ENCODE data around the gene OR2A7.
"Not testable (repeated sequence)": the region's sequence is repeated elsewhere in the genome, so short reads cannot be mapped to it uniquely, and the experiment has no call there.

Gene OR2A7

GRCh38 chr7:144252307-144252706 is 12.3 kb downstream of the OR2A7 start:
- not testable (repeated sequence) for DNase-seq (ENCODE audit: low spot score)

- DNase-seq (ENCODE audit: low spot score), result not testable (repeated sequence)
Measured at GRCh38 chr7:144247674-144248330, 16.8 kb downstream of the OR2A7 start.

GRCh38 chr7:144246967-144247366 is 17.6 kb downstream of the OR2A7 start:
- not testable (repeated sequence) for DNase-seq (ENCODE audit: low spot score)

GRCh38 chr7:144245372-144245771 is 19.2 kb downstream of the OR2A7 start:
- not testable (repeated sequence) for DNase-seq (ENCODE audit: low spot score)

GRCh38 chr7:144239365-144239764 is 25.2 kb downstream of the OR2A7 start, which contains the start of gene OR2A42:
TSS of gene OR2A42 (minus strand) at chr7:144239605. CDS start at chr7:144232843, 6,762 bp downstream.
- DNase-seq (ENCODE audit: low spot score), result not testable (repeated sequence)

GRCh38 chr7:144238530-144239082 is 26.0 kb downstream of the OR2A7 start:
- not testable (repeated sequence) for DNase-seq (ENCODE audit: low spot score)

- DNase-seq (ENCODE audit: low spot score), result not testable (repeated sequence)
Measured at GRCh38 chr7:144233039-144233438, 31.6 kb downstream of the OR2A7 start.

GRCh38 chr7:144231027-144231426 is 33.6 kb downstream of the OR2A7 start:
- not testable (repeated sequence) for DNase-seq (ENCODE audit: low spot score)

- not testable (repeated sequence) for DNase-seq (ENCODE audit: low spot score)
Measured at GRCh38 chr7:144228810-144229209, 35.8 kb downstream of the OR2A7 start.

- not testable (repeated sequence) for DNase-seq (ENCODE audit: low spot score)
Measured at GRCh38 chr7:144226866-144227265, 37.7 kb downstream of the OR2A7 start.

- DNase-seq (ENCODE audit: low spot score), result not testable (repeated sequence)
Measured at GRCh38 chr7:144223675-144224074, 40.9 kb downstream of the OR2A7 start.

- DNase-seq (ENCODE audit: low spot score), result not testable (repeated sequence)
Measured at GRCh38 chr7:144220531-144220930, 44.1 kb downstream of the OR2A7 start.

GRCh38 chr7:144219149-144219548 is 45.4 kb downstream of the OR2A7 start:
- DNase-seq (ENCODE audit: low spot score), result not testable (repeated sequence)

- not testable (repeated sequence) for DNase-seq (ENCODE audit: low spot score)
Measured at GRCh38 chr7:144218581-144218980, 46.0 kb downstream of the OR2A7 start.

GRCh38 chr7:144217200-144217599 is 47.4 kb downstream of the OR2A7 start:
- not testable (repeated sequence) for DNase-seq (ENCODE audit: low spot score)
